ENCODE results near the gene ZNF121.

Gene ZNF121

DNA sequence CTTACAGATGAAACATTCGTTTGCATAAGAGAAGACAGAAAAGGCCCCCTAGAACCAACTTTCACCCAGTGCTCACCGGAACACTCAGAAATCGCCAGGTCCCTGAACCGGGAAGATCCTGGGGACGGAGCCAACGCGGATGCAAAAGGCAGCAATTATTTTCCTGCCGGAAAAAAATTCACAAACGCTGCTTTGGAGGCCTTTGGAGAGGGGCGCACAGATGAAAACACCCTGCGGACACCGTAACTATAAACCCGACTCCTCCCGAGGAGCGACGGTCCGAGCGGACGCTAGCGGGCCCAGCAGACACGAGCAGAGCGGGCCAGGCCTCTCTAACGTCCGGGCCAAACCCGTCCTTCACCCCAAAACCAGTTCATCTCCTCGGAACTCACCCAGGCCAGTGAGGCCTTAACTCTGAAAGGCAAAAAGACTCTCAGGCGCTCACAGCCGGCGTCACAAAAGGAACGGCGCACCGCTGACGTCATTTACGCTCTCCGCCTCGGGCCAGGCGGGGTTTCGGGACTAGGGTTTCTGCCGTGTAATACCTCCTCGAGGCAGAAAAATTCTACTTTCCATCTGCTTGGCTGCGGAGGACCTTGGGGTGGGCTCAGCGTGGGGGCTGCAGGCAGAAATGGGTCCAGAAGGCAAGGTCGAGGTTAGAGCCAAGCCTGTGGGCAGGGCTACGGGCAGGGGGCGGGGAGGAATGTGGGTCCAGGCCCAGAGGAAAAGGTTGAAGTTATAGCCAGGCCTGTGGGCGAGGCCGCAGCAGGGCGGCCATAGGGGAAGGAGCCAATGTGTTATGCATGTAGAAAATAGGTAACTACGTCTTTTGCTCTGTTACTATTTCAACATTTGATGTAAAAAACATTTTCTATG lies 45.9 kb downstream of the ZNF121 start, which contains the start of gene ZNF426:
TSS of gene ZNF426 (minus strand) at position 463 of the 876 bp plus-strand sequence. CDS start 2,413 bp downstream, outside the sequence.
- DNase-seq = no peak

GRCh38 chr19:9535934-9536333 lies 48.4 kb downstream of the ZNF121 start:
- DNase-seq = no peak

DNA sequence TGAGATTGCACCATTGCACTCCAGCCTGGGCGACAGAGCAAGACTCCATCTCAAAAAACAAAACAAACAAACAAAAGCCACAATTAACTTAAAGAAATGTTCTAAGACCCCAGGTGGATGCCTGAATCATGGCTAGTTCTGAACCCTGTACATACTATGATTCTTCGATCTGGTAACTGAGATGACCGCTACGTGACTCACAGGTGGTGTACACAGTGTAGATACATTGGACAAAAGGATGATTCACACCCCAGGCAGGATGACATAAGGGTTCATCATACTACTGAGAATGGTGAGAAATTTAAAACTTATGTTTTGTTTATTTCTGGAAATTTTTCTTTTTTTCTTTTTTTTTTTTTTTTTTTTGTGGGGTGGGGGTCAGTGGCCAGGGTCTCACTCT lies 52.4 kb downstream of the ZNF121 start:
- no peak for DNase-seq

- no peak for DNase-seq
These were observed 55.5 kb downstream of the ZNF121 start for GRCh38 chr19:9528757-9529336.

DNA sequence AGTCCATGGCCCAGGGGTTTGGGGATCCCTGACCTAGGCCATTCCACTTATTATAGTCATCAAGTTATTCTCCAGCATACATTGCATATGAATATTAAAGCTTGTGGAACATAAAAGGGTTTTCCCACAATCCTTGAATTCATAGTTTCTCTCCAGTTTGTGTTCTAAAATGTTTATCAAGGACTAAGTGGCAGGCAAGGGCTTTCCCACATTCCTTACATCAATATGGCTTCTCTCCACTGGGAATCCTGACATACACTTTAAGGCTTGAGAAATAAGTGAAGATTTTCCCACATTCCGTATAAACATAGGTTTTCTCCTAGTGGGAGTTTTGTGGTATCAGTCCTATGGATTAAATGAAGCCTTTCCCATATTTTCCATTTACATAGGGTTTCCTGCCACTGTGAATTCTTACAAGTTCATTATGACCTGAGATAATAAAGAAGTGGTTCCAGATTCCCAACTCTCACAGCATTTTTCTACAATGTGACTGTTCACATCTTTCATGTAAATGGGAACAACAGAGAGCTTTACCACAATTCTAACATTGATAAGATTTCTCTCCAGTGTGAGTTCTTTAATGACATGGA lies 60.3 kb downstream of the ZNF121 start:
- DNase-seq = no peak

All from Kasumi-1 (cell line).